Fibroblast of the conjunctiva (primary cell): Measurements from ENCODE around the gene XAGE1A.
"Not testable (repeated sequence)": the region's sequence is repeated elsewhere in the genome, so short reads cannot be mapped to it uniquely, and the experiment has no call there.

Source experiments
- DNase-seq: peaks from one replicate; pipeline ENCODE4 v3.0.0-alpha.2; 2010; ENCODE audit warnings: low read depth

Gene XAGE1A, protein sequence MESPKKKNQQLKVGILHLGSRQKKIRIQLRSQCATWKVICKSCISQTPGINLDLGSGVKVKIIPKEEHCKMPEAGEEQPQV

DNA sequence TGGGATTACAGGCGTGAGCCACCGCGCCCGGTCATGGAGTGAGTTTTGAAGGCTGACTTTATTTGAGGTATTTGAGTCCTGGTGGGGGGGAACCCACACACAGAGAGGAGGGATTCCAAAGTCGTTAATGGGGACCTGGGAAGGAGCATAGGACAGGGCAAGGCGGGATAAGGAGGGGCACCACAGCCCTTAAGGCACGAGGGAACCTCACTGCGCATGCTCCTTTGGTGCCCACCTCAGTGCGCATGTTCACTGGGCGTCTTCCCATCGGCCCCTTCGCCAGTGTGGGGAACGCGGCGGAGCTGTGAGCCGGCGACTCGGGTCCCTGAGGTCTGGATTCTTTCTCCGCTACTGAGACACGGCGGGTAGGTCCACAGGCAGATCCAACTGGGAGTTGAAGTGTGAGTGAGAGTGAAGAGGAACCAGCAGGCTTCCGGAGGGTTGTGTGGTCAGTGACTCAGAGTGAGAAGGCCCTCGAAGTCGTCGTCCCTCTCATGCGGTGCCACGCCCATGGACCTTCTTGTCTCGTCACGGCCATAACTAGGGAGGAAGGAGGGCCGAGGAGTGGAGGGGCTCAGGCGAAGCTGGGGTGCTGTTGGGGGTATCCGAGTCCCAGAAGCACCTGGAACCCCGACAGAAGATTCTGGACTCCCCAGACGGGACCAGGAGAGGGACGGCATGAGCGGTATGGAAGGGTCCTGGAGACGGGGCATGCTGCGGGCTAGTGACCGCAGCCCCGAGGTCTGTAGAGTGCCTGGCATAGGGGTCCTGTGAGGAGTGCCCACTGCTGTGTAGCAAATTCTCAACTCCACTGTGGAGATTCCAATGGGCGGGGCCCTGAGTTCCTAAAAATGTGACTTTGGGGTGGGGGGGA is at the start of gene XAGE1A:
Gene XAGE1A, plus strand, starts transcription at position 264 of the 874 bp plus-strand sequence. CDS start 1,554 bp downstream, outside the sequence.
- not testable (repeated sequence) for DNase-seq

DNA sequence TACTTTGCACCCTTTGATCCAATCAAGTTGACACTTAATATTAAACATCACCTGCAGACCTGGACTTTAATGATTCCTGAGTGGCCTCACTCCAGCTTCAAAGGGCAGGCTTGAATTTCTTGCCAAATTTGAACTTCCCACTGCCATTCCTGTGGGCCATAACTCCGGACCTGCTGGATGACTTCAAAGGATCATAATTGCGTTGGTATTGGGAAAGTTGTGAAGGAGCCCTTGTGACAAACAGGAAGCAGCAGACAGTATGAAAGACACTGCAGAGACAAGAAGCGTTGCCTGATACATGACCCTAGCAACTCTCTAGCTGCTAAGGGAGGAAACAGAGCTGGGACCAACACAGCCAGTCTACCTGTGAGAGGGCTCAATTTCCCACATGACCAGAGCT is 43.6 kb upstream of the XAGE1A start:
- not testable (repeated sequence) for DNase-seq

DNA sequence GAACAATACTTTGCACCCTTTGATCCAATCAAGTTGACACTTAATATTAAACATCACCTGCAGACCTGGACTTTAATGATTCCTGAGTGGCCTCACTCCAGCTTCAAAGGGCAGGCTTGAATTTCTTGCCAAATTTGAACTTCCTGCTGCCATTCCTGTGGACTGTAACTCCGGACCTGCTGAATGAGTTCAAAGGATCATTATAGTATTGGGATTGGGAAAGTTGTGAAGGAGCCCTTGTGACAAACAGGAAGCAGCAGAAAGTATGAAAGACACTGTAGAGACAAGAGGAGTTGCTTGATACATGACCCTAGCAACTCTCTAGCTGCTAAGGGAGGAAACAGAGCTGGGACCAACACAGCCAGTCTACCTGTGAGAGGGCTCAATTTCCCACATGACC is 24.3 kb upstream of the XAGE1A start:
- not testable (repeated sequence) for DNase-seq

DNA sequence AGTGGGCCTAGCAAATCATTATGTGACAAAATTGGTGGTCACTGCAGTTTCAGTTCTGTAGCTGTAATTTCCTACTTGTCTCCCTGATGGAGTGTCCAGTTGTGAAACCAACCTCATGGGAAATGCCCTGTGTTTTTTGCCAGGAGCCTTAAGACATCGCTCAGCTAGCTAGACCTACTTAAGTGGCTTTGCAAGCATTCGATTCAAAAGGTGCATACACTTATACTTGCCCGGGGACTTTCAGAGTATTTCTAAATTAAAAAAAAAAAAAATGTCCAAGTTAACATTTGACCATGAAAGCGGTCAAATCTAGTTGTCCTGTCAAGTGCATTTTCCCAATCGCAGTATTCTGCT is 788 bp downstream of the XAGE1A start:
- not testable (repeated sequence) for DNase-seq

DNA sequence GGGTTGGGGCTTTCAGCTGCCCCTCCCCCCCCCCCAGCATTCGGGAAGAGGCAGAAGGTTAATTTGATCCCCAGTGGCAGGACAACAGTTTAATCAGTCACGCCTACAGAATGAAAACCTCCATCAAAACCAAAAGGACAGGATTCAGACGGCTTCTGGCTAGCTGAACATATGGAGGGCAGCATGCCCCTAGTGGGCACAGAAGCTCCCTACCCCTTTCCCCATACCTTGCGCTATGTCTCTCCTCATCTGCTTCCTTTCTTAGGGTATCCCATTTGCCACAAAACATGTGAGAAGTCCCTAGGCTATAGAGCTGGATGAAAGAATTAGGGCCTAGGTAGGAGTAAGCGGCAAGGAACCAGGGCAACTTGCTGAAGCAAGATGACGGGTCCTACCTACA is 5.8 kb downstream of the XAGE1A start:
- DNase-seq, result not testable (repeated sequence)

DNA sequence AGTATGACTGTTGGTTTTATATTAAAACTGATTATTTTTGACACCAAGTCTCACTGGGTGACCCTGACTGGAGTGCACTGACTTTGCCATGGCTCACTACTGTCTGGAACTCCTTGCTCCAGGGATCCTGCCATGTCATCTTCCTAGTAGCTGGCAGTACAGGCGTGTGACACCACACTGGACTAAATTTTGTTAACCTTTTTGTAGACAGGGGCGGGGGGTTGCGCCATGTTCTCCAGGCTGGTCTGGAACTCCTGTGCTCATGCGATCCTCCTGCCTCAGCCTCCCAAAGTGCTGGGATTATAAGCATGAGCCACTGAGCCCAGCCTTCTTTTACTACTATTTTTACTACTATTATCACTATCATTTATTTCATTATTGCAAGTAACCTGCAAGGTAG is 8.9 kb downstream of the XAGE1A start:
- DNase-seq, result no peak

DNA sequence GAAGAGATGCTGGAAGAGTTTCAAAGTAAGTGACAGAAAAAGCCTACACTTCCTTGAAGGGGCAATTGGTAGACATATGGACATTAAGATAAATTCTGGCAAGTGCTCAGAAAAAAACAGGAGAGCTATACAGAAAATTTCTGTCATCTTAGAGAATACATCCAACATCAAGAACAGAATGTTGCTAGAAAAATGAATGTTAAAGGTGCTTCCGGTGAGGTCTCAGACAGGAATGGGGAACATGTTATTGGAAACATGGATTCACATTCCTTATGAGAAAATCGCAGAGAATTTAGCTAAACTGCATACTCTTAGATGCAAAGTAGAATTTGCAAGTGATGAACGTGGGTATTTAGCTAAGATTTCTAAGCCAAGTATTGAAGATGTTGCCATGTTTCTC is 11.7 kb downstream of the XAGE1A start:
- DNase-seq, result no peak

DNA sequence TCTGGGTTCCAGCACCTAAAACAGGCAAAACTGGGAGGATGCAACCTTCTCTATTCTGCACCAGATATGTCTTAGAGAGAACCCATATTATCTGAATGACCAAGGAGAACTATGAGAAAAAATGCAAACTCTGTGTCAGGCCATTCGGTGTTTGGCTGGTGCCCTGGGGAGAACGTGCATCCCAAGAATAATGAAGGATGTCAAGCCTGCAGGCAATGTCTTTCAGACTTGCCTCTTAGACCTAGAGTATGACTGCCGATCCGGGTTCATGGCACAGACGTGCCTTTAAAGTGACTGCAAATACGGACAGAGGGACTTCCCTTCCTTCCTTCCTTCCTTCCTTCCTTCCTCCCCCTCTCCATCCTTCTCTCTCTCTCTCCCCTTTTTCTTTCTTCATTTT is 14.3 kb downstream of the XAGE1A start:
- DNase-seq, result no peak

DNA sequence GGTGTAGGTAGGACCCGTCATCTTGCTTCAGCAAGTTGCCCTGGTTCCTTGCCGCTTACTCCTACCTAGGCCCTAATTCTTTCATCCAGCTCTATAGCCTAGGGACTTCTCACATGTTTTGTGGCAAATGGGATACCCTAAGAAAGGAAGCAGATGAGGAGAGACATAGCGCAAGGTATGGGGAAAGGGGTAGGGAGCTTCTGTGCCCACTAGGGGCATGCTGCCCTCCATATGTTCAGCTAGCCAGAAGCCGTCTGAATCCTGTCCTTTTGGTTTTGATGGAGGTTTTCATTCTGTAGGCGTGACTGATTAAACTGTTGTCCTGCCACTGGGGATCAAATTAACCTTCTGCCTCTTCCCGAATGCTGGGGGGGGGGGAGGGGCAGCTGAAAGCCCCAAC is 15.5 kb downstream of the XAGE1A start:
- not testable (repeated sequence) for DNase-seq

DNA sequence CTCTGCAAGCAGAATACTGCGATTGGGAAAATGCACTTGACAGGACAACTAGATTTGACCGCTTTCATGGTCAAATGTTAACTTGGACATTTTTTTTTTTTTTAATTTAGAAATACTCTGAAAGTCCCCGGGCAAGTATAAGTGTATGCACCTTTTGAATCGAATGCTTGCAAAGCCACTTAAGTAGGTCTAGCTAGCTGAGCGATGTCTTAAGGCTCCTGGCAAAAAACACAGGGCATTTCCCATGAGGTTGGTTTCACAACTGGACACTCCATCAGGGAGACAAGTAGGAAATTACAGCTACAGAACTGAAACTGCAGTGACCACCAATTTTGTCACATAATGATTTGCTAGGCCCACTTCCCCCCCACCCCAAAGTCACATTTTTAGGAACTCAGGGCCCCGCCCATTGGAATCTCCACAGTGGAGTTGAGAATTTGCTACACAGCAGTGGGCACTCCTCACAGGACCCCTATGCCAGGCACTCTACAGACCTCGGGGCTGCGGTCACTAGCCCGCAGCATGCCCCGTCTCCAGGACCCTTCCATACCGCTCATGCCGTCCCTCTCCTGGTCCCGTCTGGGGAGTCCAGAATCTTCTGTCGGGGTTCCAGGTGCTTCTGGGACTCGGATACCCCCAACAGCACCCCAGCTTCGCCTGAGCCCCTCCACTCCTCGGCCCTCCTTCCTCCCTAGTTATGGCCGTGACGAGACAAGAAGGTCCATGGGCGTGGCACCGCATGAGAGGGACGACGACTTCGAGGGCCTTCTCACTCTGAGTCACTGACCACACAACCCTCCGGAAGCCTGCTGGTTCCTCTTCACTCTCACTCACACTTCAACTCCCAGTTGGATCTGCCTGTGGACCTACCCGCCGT is 20.7 kb downstream of the XAGE1A start:
- DNase-seq, result not testable (repeated sequence)

DNA sequence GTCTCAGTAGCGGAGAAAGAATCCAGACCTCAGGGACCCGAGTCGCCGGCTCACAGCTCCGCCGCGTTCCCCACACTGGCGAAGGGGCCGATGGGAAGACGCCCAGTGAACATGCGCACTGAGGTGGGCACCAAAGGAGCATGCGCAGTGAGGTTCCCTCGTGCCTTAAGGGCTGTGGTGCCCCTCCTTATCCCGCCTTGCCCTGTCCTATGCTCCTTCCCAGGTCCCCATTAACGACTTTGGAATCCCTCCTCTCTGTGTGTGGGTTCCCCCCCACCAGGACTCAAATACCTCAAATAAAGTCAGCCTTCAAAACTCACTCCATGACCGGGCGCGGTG is 21.3 kb downstream of the XAGE1A start, which contains the start of gene XAGE1B:
Gene XAGE1B, minus strand, starts transcription at position 77 of the 339 bp plus-strand sequence. CDS start 1,536 bp downstream, outside the sequence.
- DNase-seq, result not testable (repeated sequence)

DNA sequence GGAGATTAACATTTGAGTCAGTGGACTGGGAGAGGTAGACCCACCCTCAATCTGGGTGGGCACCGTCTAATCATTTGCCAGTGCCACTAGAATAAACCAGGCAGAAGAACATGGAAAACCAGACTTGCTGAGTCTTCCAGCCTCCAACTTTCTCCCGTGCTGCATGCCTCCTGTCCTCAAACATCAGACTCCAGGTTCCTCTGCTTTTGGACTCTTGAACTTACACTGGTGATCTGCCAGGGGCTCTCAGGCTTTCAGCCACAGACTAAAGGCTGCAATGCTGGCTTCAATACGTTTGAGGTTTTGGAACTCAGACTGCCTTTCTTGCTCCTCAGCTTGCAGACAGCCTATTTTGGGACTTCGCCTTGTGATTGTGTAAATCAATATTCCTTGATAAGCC is 45.4 kb downstream of the XAGE1A start:
- not testable (repeated sequence) for DNase-seq

DNA sequence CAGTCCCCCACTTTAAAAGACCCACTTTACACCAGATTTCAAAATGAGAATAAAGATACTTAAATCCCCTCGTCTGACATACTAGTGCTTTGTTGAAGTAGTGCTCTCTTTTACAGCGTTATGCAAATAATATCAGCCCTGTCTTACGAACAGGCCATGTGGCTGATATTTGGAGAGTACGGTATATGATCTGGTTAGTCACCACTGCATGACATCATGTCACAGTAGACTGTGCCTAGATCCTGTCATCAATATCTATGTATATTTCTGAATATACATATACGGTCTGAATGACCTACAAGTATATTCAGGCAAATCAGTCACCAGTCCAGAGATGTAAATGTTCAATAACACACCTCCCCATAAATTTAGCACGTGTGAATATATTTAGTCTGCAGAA is 46.7 kb downstream of the XAGE1A start:
- no peak for DNase-seq

DNA sequence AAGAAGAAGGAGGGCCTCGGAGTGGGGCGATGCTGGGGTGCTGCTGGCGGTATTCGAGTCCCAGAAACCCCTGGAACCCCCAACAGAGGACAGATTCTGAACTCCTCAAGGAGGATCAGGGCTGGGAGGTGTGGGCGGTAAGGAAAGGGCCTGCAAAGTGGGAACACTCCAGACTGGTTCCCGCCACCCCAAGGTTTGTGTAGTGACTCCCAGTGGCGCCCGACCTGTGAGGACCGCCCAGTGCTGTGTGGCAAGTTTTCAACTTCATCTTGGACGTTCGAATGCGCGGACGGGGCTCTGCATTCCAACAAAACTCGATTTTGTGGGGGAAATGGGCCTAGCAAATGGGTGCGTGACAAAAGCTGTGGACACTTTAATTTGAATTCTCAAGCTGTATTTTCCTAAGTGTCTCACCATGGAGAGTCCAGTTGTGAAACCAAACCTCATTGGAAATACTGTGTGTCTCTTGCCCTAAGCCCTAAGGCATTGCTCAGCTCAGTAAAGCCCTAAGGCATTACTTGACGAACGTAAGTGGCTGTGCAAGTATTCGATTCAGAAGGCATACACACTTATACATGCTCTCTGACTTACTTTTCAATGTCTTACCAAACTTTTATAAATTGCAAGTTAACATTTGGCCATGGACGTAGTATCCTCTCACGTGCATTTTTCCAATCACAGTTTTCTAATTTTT is 48.7 kb downstream of the XAGE1A start:
- no peak for DNase-seq

DNA sequence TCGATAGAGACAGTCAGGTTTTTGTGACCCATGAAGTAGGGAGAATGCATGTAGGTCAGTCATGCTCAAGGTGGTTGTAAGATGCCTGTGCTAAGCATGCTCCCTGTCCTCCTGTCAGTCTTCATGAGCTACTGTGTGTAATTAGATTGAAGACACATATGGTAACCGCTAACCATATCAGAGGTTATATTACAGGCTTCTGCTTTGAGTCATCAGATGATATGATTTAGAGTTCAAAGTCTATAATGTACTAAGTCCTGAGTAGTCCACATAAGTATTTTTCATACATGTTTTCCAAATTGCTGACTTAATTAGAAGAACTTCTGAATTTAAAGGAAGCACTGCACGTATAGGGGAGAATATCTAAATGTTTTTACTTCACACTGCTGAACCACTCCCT is 53.2 kb downstream of the XAGE1A start:
- not testable (repeated sequence) for DNase-seq
